HCT116 (cell line): ENCODE measurements around the gene FSTL4. TPM values are rescaled to one million over a fixed set of nuclear protein-coding genes. Genes with fewer than 3 reads are reported as not detected.
A peak's percentile ranks its signal among the peaks of the same experiment; 100 is the strongest.

ENCODE experiments used
- ATAC-seq: fragments of 200-7000 bp; cut with Tn5 transposase; 2 replicates; pipeline ENCODE4 v1.9.1; 2020; ENCODE audit warnings: mild to moderate bottlenecking, moderate library complexity
- BruUV-seq: library from RNA; stranded (reverse); fragments of 400-500 nt; replicated peaks from 2 replicates; lab custom pipeline; 2021; lab: Mats Ljungman, UMichigan
- CTCF ChIA-PET: fragments of 300-600 bp; sonication (Branson Sonifier 250); formaldehyde crosslinking; loops from one replicate; lab custom pipeline; 2021; ENCODE audit warnings: antibody characterized with exemption; lab: Charles Lee
- POLR2A ChIA-PET: fragments of 300-600, 350-600 bp; sonication (Branson Sonifier 250); formaldehyde crosslinking; loops from one replicate; lab custom pipeline; 2021; ENCODE audit warnings: antibody characterized with exemption; lab: Charles Lee
- RAD21 ChIA-PET, 2 experiments: fragments of 300-600 bp; sonication (Branson Sonifier 250); formaldehyde crosslinking; loops; one replicate each; lab custom pipeline; 2023; ENCODE audit warnings: low total read pairs in 2 of 2; ENCODE audit not compliant: uncharacterized antibody in 2 of 2, unreplicated experiment in 2 of 2, low non-redundant PET in 1 of 2; lab: Charles Lee
- DNase-seq: peaks from one replicate; pipeline ENCODE4 v3.0.0-alpha.2; 2010; ENCODE audit warnings: low read depth, low spot score
- H2AFZ ChIP-seq: fragments of 200-600 bp; shearing (Covaris generic), sonication (generic); 2 replicates; pipeline ENCODE4 v1.6.1; 2017; ENCODE audit warnings: low read depth, mixed run types, mixed read lengths, antibody characterized with exemption, low read length; ENCODE audit not compliant: poor library complexity, severe bottlenecking
- H3K27ac ChIP-seq: 2 replicates; pipeline ENCODE4 v1.5.1; 2012; ENCODE audit warnings: low read depth, low read length
- H3K27me3 ChIP-seq: fragments of 200-600 bp; sonication (generic); 2 replicates; pipeline ENCODE4 v1.6.1; 2016; ENCODE audit warnings: mixed run types, low read length, mixed read lengths; ENCODE audit not compliant: insufficient read depth
- H3K36me3 ChIP-seq, 2 experiments: fragments of 200-500 bp in 1 of 2; fragments of 200-600 bp in 1 of 2; sonication (Bioruptor generic) in 1 of 2; sonication (generic) in 1 of 2; 2 replicates each; pipeline versions ENCODE4 v1.5.1 to v1.6.1; 2014 to 2016; ENCODE audit warnings: low read length in 2 of 2, inconsistent platforms in 1 of 2, mixed read lengths in 1 of 2, mixed run types in 1 of 2; ENCODE audit not compliant: insufficient read depth in 2 of 2, control insufficient read depth in 1 of 2
- H3K4me1 ChIP-seq, 2 experiments: fragments of 200-600 bp in 1 of 2; sonication (generic) in 1 of 2; 2 replicates each; pipeline versions ENCODE4 v1.5.1 to v1.6.1; 2012 to 2017; ENCODE audit warnings: low read length in 2 of 2, inconsistent platforms in 1 of 2, mild to moderate bottlenecking in 1 of 2, mixed read lengths in 1 of 2, mixed run types in 1 of 2, moderate library complexity in 1 of 2; ENCODE audit not compliant: insufficient read depth in 2 of 2, control insufficient read depth in 1 of 2
- H3K4me2 ChIP-seq: fragments of 200-600 bp; sonication (generic); 2 replicates; pipeline ENCODE4 v1.6.1; 2017; ENCODE audit warnings: mixed run types, low read length, mixed read lengths
- H3K4me3 ChIP-seq, 2 experiments: fragments of 200-600 bp in 1 of 2; sonication (generic) in 1 of 2; replicated peaks in 1 of 2; 2 replicates each; pipeline ENCODE4 v1.5.1; 2011 to 2016; ENCODE audit warnings: low read length in 2 of 2, control low read depth in 1 of 2, low read depth in 1 of 2, mild to moderate bottlenecking in 1 of 2, mixed read lengths in 1 of 2, mixed run types in 1 of 2
- H3K79me2 ChIP-seq: fragments of 200-600 bp; sonication (generic); 2 replicates; pipeline ENCODE4 v1.6.1; 2017; ENCODE audit warnings: mild to moderate bottlenecking, mixed run types, low read length, moderate library complexity, mixed read lengths; ENCODE audit not compliant: insufficient read depth
- H3K9ac ChIP-seq: fragments of 200-600 bp; sonication (generic); 2 replicates; pipeline ENCODE4 v1.6.1; 2016; ENCODE audit warnings: low read length, mixed read lengths
- H3K9me2 ChIP-seq: fragments of 200-600 bp; sonication (generic), shearing (Covaris generic); 2 replicates; pipeline ENCODE4 v1.6.1; 2017; ENCODE audit warnings: mixed run types, mild to moderate bottlenecking, moderate library complexity; ENCODE audit not compliant: insufficient read depth
- H3K9me3 ChIP-seq, 2 experiments: fragments of 200-500 bp in 1 of 2; fragments of 200-600 bp in 1 of 2; sonication (Bioruptor generic) in 1 of 2; sonication (generic) in 1 of 2; 2 replicates each; pipeline ENCODE4 v1.6.1; 2014 to 2017; ENCODE audit warnings: low read length in 2 of 2, mixed read lengths in 2 of 2, inconsistent platforms in 1 of 2, low read depth in 1 of 2, mild to moderate bottlenecking in 1 of 2, mixed run types in 1 of 2, moderate library complexity in 1 of 2; ENCODE audit not compliant: control insufficient read depth in 1 of 2, insufficient read depth in 1 of 2
- H4K20me1 ChIP-seq: fragments of 200-600 bp; sonication (generic), shearing (Covaris generic); 2 replicates; pipeline ENCODE4 v1.6.1; 2017; ENCODE audit warnings: mixed run types, mild to moderate bottlenecking, moderate library complexity; ENCODE audit not compliant: insufficient read depth
- CBX3 ChIP-seq: IDR thresholded peaks from 2 replicates; pipeline ENCODE4 v1.6.1; 2012; ENCODE audit warnings: low read depth
- FOSL1 ChIP-seq: IDR thresholded peaks from 2 replicates; pipeline ENCODE4 v1.6.1; 2012; ENCODE audit warnings: low read depth
- MAX ChIP-seq: IDR thresholded peaks from 2 replicates; pipeline ENCODE4 v1.6.1; 2012
- RAD21 ChIP-seq: IDR thresholded peaks from 2 replicates; pipeline ENCODE4 v1.6.1; 2012; ENCODE audit warnings: low read depth, mild to moderate bottlenecking
- ZBTB33 ChIP-seq: IDR thresholded peaks from 2 replicates; pipeline ENCODE4 v1.6.1; 2011; ENCODE audit warnings: mild to moderate bottlenecking, low read length, moderate library complexity; ENCODE audit not compliant: insufficient replicate concordance; ENCODE audit errors: extremely low read depth
- intact Hi-C: fragments of 100-400 bp; cut with micrococcal nuclease; formaldehyde crosslinking; loops from 2 replicates; pipeline ENCODE4 v1.10.0; 2022
- total RNA-seq: library from RNA; stranded (reverse); gene quantifications from one replicate; pipeline ENCODE4 v1.2.1, GENCODE V29; 2021; ENCODE audit not compliant: unreplicated experiment

The FSTL4 gene
- total RNA-seq, 1 experiment from 2014 or later: 0.37 TPM

- Histone ChIP-seq H3K4me2 (peak overlapping the region; percentile 80), H3K4me3 (peak overlapping the region; percentile 23 to 51), H3K79me2 (no peaks in the 10 kb centered on the region), H2AFZ (peak overlapping the region; percentile 81), H3K9me2 (no peaks in the 10 kb centered on the region), H3K9ac (peak overlapping the region; percentile 59), H4K20me1 (no peaks in the 10 kb centered on the region), H3K36me3 (no peaks in the 10 kb centered on the region), H3K9me3 (no peaks in the 10 kb centered on the region), H3K27ac (peak overlapping the region; percentile 82), H3K27me3 (no peaks in the 10 kb centered on the region), H3K4me1 (peaks cover 27 to 70% of the 10 kb centered on the region in 2 experiments)
- intact Hi-C loops: loop anchor here (5.0 to 10.0 kb wide), 2 partner anchors 119 to 862 kb away; no protein-coding TSS in a partner anchor
- DNase-seq (no peak), ATAC-seq (peak; percentile 26)
- CTCF ChIA-PET: interaction anchor here (3.7 kb wide), 1 partner anchor 135 kb away, joined by 36 read pairs; no protein-coding TSS in a partner anchor
- POLR2A ChIA-PET: interaction anchor here (1.3 to 1.5 kb wide), 2 partner anchors 26 to 117 kb away, joined by 3 read pairs; no protein-coding TSS in a partner anchor
- RAD21 ChIA-PET: interaction anchor here in 1 of 2 experiments (1.2 to 1.6 kb wide), 2 partner anchors 127 to 135 kb away, joined by 3 read pairs; no protein-coding TSS in a partner anchor
- no peak for TF ChIP-seq CBX3
- no peak for TF ChIP-seq RAD21
- TF ChIP-seq MAX: no peak
- no peak for TF ChIP-seq ZBTB33
- no peak for TF ChIP-seq FOSL1
- no TSS peak for BruUV-seq
Measured at GRCh38 chr5:133246376-133247150, 365.8 kb downstream of the FSTL4 start.
